Measurements from ENCODE around the gene POC1A.

The POC1A gene

GRCh38 chr3:52126036-52126435 is 28.2 kb downstream of the POC1A start:
- no peak for DNase-seq

- no peak for DNase-seq
Measured at GRCh38 chr3:52124766-52125165, 29.5 kb downstream of the POC1A start.

- no peak for DNase-seq
Measured at GRCh38 chr3:52124126-52124525, 30.1 kb downstream of the POC1A start.

GRCh38 chr3:52123106-52123725 is 31.0 kb downstream of the POC1A start:
- DNase-seq, result no peak

GRCh38 chr3:52122491-52122890 is 31.7 kb downstream of the POC1A start:
- no peak for DNase-seq

GRCh38 chr3:52121813-52122212 is 32.4 kb downstream of the POC1A start:
- DNase-seq, result no peak

- no peak for DNase-seq
Measured at GRCh38 chr3:52121464-52121805, 32.8 kb downstream of the POC1A start.

GRCh38 chr3:52120556-52121463 is 33.4 kb downstream of the POC1A start:
- no peak for DNase-seq

- DNase-seq, result no peak
Measured at GRCh38 chr3:52119826-52120225, 34.4 kb downstream of the POC1A start.

- DNase-seq, result no peak
Measured at GRCh38 chr3:52119099-52119498, 35.1 kb downstream of the POC1A start.

GRCh38 chr3:52118156-52118875 is 35.9 kb downstream of the POC1A start:
- DNase-seq, result no peak

GRCh38 chr3:52117537-52117936 is 36.7 kb downstream of the POC1A start:
- DNase-seq, result no peak

GRCh38 chr3:52112056-52112455 is 42.2 kb downstream of the POC1A start:
- no peak for DNase-seq

GRCh38 chr3:52110502-52110901 is 43.7 kb downstream of the POC1A start:
- no peak for DNase-seq

GRCh38 chr3:52109611-52110301 is 44.5 kb downstream of the POC1A start:
- no peak for DNase-seq

GRCh38 chr3:52108302-52109232 is 45.7 kb downstream of the POC1A start:
- no peak for DNase-seq

GRCh38 chr3:52106951-52107611 is 47.1 kb downstream of the POC1A start:
- no peak for DNase-seq

- no peak for DNase-seq
Measured at GRCh38 chr3:52104684-52105640, 49.3 kb downstream of the POC1A start.

- DNase-seq, result no peak
Measured at GRCh38 chr3:52102934-52103333, 51.3 kb downstream of the POC1A start.

GRCh38 chr3:52099001-52099401 is 55.2 kb downstream of the POC1A start:
- no peak for DNase-seq

Measured in NCI-H1105 (cell line).